H1 (cell line): Measurements from ENCODE around the gene SEC31A.

Experiments used
- CTCF ChIP-seq, 3 experiments: IDR thresholded peaks; 1 replicate in 2 of 3; 2 replicates in 1 of 3; pipeline versions ENCODE4 v1.5.1 to v1.6.1; 2011; ENCODE audit warnings: low read length in 3 of 3, mild to moderate bottlenecking in 3 of 3, inconsistent platforms in 2 of 3, low read depth in 1 of 3, moderate library complexity in 1 of 3; ENCODE audit not compliant: insufficient read depth in 1 of 3; ENCODE audit errors: control extremely low read depth in 1 of 3
- EZH2 ChIP-seq: fragments of 200-600 bp; sonication (generic); IDR thresholded peaks from 2 replicates; pipeline ENCODE4 v1.7.1; 2012; ENCODE audit warnings: low read depth, mild to moderate bottlenecking, moderate library complexity, low read length, inconsistent platforms; ENCODE audit not compliant: severe bottlenecking
- GTF2F1 ChIP-seq: IDR thresholded peaks from 2 replicates; pipeline ENCODE4 v1.6.1; 2012; ENCODE audit warnings: low read depth, low read length, improper control_type of control experiment, borderline replicate concordance
- POLR2A ChIP-seq, 2 experiments: IDR thresholded peaks; 1 replicate in 1 of 2; 2 replicates in 1 of 2; pipeline ENCODE4 v1.6.1; 2011; ENCODE audit warnings: low read depth in 2 of 2, low read length in 2 of 2, mild to moderate bottlenecking in 2 of 2; ENCODE audit errors: control extremely low read depth in 1 of 2

- no peak for TF ChIP-seq CTCF (IDR thresholded peaks at IDR 0.05; ENCODE audit: control extremely low read depth in 1 of 3, insufficient read depth in 1 of 3, low read depth in 1 of 3, low read length in 3 of 3)
- TF ChIP-seq GTF2F1, result no peak
- TF ChIP-seq POLR2A (IDR thresholded peaks at IDR 0.05; ENCODE audit: control extremely low read depth in 1 of 2, low read depth in 2 of 2, low read length in 2 of 2), result no peak
- TF ChIP-seq EZH2, result no peak
Observed at GRCh38 chr4:82889287-82889686, 1.7 kb downstream of the SEC31A start.
